Measurements from ENCODE around the gene WWC2. TPM values are rescaled to one million over a fixed set of nuclear protein-coding genes. Genes with fewer than 3 reads are reported as not detected.
"Not testable (repeated sequence)": the region's sequence is repeated elsewhere in the genome, so short reads cannot be mapped to it uniquely, and the experiment has no call there.

The WWC2 gene
- total RNA-seq, 1 donor from 2014 or later: 28.6 TPM

GRCh38 chr4:183172881-183173280 is 73.8 kb downstream of the WWC2 start:
- no peak for DNase-seq

DNA sequence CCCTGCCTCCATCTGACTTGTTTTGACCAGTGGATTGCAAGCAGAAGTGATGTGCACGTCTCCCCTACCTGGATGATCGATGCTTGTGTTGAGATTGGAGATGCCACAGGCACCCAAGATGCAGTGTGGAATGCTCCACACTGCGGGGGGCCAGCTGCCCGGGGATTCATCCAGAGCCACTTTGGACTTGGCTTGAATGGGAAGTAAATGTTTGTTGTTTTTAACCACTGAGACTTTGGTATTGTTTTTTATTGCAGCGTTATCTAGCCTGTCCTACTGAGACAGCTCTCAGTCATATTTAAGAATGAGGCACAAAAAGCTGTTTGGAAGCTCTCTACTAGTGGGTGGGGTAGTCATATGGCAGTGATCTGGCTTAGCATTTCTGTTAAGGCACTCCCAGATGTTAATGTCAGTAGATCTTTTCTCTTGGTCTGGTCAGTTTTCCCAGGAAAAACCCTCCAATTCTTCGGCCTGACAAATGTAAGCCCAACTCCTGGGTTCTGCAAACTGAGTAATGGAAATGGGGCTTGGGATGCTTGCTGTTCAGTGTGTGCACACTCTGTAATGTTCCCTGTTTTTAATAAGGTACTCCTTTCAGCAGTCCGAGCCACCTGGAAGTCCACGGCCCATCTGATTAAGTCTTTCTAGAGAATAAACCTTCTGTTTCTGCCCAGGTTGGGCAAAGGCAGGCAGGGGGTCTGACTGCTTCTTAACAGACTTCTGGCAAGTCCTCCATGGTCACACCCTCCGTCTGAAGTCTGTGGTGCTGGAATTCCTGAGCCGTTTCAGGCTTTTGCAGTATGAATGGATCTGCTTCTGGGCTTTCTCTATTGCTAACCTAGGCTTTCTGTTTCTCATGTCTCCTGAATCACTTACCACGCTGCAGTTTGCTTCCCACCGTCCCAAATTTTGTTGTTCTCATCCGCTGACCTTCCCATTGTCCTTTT is 74.8 kb downstream of the WWC2 start:
- DNase-seq: peak; percentile 28

DNA sequence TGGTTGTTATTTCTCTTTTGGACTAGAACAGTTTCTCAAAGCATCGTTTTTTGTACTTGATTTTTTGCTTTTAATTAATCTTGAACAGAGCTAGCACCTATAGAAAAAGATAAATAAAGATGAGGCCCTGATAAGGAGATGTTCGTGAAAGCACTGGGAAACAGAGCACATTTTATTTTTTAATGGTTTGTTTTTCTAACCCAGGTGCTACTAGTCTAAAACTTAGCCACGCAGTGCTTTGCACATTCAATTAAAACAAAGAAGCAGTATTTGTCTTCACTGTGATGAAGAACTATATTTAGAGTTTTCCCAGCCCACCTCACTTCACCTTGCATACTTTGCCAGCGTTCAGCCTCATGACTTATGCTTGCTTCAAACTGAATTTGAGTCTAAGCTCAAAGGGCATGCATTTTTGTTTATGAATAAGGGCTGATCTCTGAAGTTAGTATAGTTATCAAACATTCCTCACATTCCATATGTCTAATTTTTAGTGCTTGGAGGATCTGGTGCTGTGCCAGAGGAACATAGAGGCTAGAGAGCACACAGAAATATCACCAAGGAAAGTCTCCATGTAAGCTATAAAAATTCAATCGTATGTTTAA is 76.7 kb downstream of the WWC2 start:
- peak; percentile 23 for DNase-seq

GRCh38 chr4:183177001-183177400 is 77.9 kb downstream of the WWC2 start:
- no peak for DNase-seq

GRCh38 chr4:183178201-183178600 is 79.1 kb downstream of the WWC2 start:
- no peak for DNase-seq

DNA sequence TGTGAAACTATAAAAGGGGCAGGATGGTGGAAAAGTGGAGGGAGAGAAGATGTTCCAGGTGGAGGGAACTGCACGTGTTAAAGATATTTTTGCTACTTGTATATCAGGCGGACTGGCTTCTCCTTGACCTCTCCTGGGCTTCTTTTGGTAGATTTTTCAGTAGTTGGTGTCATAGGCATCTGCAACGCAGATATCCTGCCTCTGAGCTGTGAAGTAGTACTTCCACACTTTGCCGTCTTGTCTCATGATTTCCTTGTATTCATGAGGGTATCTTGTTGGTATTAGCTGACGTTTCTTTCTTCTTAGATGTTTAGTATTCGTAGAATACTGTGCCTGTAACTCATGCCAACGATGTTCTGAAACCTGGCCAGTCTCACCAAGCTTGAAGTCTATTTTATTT is 81.0 kb downstream of the WWC2 start:
- no peak for DNase-seq

GRCh38 chr4:183180621-183181020 is 81.6 kb downstream of the WWC2 start:
- no peak for DNase-seq

GRCh38 chr4:183181081-183181480 is 82.0 kb downstream of the WWC2 start:
- DNase-seq: no peak

DNA sequence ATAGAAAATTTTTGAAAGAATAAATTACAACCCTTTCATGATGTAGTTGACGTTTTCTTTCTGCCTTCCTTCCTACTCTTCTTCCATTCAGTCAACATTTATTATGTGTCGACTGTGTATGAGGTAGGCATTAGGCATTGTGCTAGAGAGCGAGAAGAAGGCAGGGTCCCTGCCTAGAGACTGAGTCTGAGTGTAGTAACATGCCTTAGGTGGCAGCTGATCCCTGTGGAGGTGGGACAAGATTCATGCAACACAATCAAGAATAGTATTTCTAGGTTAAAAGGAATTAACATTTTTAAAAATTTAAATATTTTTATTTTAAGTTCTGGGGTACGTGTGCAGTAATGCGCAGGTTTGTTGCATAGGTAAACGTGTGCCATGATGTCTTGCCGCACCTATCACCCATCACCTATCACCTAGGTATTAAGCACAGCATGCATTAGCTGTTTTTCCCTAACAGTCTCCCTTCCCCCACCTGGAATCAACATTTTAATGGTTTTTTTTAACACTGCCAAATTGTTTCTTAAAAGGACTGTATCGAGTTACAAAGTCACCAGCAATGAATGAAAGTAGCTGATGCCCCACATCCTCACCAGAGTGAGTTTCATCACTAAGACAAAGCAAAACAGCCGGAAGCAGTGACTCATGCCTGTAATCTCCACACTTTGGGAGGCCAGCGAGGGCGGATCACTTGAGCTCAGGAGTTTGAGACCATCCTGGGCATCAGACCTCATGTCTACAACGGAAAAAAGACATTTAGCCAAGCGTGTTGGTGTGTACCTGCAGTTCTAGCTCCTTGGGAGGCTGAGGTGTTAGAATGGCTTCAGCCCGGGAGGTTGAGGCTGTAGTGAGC is 84.0 kb downstream of the WWC2 start:
- DNase-seq: peak; percentile 46

- DNase-seq: no peak
Measured at GRCh38 chr4:183183906-183184535, 85.0 kb downstream of the WWC2 start.

DNA sequence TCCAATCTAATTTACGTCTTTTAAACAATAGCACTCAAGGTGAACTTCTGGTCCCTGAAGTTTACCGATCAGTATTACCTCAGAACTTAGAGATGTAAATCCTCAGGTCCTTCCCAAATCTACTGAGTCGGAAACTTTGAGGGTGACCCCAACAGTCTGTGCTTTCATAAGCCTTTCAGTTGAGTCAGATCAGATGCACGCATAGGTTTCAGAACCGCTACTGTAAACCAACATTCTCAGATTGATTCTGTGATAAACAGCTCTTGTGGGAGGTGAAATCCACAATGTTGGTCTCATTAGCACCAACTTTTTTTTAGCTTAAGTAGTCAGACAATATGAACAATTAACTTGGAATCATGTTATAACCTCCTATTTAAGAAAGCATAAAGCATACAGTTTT is 86.0 kb downstream of the WWC2 start:
- no peak for DNase-seq

DNA sequence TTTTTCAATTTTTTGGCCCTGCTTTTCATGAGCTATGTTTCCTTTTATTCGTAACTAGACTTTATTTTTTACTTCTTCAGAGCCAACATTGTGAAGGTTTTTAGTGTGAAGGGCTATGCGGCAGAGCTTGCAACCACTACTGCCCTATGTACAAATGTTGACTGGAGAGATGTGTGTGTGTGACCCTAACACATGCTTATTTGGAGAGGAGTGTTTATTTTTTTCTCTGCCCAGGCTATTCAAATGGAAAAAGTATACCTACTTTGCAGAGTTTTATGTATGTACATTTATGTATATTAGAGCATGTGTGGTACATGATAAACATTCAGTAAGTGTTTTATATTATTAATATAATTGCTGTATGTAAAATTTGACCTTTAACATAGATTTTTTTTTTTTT is 86.5 kb downstream of the WWC2 start:
- no peak for DNase-seq

DNA sequence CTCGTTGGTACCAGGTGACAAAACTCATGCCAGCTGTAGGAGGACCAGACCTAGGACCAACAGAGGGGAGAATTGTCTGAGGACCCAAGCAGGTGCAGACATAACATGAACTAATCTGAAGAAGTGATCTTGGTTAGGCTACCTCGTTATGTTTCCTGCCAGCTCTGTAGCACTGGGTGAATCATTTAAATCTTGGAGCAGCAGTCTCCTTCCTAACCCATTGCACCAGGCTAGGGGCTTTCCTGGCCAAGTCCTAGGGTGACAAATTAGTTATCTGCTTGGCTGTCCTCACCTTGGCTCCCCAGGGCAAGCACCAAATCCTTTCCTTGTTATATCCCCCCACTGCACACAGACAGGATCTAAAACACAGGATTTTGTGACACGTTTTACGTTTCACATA is 87.8 kb downstream of the WWC2 start:
- DNase-seq: no peak

GRCh38 chr4:183190900-183191527 is 92.0 kb downstream of the WWC2 start:
- no peak for DNase-seq

- DNase-seq: no peak
Measured at GRCh38 chr4:183191630-183192029, 92.6 kb downstream of the WWC2 start.

DNA sequence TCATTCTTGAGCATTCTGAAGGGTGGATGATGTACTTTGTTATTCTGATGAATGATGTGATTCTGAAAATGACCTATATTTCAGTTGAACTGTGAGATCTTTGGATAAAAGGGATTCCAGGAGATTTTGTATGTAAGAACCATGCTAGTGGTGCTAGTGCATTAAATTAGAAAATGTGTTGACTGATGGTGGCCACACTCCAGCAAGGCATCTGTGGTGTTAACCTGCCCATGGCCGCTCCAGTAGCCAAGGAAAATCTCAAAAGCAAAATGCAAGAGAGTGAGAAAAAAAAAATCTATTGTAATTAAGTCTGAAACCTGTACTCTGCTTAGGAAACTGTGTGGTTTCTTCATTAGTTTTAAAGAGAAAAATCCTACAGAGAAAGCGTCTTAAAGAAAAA is 93.5 kb downstream of the WWC2 start:
- DNase-seq: no peak

DNA sequence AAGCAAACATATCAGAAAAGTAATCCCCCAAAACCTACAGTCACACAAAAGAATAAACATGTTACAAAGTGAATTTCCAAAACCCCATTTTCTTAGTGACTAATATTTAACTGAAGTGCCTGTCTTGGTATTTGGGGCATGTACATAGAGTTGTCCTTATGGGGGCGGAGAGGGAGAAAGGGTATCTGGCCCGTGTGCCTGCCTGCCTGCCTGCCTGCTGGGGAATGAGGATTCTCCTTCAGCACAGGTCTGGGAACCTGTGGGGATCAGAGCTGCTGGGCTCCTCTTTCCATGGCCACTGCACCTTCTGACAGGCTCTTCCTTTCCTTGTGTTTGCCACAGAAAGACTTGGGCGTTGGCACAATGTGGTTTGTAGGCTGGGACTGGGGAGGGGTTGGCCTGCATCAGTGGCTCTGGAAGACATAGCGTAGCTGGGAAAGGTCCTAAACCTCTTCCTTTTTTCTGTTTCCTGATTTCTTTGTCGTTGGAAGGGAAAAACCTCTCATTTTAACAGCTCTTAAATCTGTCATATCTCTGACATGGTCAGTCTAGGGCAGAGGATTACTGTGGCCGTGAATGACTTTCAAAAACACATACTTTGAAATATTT is 94.8 kb downstream of the WWC2 start:
- DNase-seq: not testable (repeated sequence)

DNA sequence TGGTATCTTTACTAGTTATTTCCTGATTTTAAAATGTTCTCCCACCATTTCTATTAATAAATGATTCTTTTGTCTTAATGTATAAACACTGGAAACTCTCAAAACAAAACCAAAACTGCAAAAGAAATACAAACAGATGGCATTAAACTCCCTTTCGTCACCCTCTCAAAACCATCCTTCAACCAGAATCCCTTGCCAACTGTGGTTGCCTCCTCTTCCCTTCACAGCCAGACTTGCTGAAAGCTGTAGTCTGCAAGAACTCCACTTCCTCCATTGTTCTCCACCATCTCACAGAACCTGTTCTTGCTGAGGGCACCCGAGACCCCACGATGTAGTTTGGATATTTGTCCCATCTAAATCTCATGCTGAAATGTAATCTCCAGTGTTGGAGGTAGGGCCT is 96.5 kb downstream of the WWC2 start:
- peak; percentile 22 for DNase-seq

- DNase-seq: no peak
Measured at GRCh38 chr4:183197140-183197539, 98.1 kb downstream of the WWC2 start.

DNA sequence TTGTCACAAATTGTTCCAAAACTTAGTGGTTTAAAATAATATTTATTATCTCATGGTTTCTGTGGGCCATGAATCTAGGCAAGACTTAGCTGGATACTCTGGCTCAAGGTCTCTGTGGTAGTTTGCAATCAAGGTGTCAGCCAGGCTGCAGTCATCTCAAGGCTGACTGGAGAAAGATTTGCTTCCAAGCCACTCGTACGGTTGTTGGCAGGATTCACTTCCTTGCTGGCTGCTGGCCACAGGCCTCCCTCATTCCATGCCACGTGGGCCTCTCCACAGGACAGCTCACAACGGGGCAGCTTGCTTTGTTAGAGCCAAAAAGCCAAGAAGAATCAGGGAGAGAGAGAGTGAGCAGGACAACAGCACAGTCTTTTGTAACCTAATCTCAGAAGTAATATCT is 101.4 kb downstream of the WWC2 start:
- no peak for DNase-seq

DNA sequence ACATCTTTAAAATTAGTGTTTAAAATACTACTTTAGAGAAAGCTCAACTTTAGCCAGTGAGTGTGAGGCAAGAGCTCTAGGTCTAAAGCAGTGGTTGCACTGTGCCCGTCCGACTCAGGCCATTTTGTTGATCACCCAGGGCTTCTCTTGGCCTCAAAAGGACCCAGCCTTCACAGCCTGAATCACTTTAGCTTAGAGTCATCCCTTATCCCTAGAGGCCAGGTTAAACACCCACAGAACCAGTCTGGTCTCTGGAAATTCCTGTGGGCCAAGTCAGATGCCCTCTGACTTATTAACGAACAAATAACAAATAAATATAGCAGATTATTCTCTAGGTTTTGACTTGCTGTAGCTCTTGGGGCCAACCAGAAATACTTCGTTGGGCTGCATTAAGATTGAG is 102.3 kb downstream of the WWC2 start:
- DNase-seq: no peak

All from tongue (tissue), 2 donors.